Measurements from ENCODE around the gene DMD. TPM values are rescaled to one million over a fixed set of nuclear protein-coding genes. Genes with fewer than 3 reads are reported as not detected.

Gene DMD
- total and polyA plus RNA-seq, 2 experiments from 2014 or later, result 1.5 to 2.0 TPM

- Histone ChIP-seq H3K36me3 (ENCODE audit: low read depth) (no peaks in the 10 kb centered on the region), H4K20me1 (ENCODE audit: insufficient read depth) (no peaks in the 10 kb centered on the region), H2AFZ (no peak overlapping the region), H3K9me3 (ENCODE audit: low read depth) (no peaks in the 10 kb centered on the region), H3K79me2 (ENCODE audit: insufficient read depth) (no peaks in the 10 kb centered on the region), H3K9ac (no peak overlapping the region), H3K4me3 (no peak overlapping the region), H3F3A (ENCODE audit: insufficient read depth) (no peaks in the 10 kb centered on the region), H3K27me3 (replicated peaks; ENCODE audit: insufficient read depth) (no peaks in the 10 kb centered on the region), H3K4me2 (ENCODE audit: unreplicated experiment) (no peak overlapping the region), H3K9me2 (ENCODE audit: insufficient read depth) (no peaks in the 10 kb centered on the region), H3K4me1 (ENCODE audit: insufficient read depth) (no peaks in the 10 kb centered on the region), H3K27ac (no peak overlapping the region)
- in situ Hi-C loops (cut with MboI), result no loop called here
- 47 to 50% methylated on average over 4 of the region's 4 CpGs for WGBS, 2 experiments (ENCODE audit: low coverage in 1 of 2, low lambda C conversion rate in 2 of 2, missing lambda C conversion rate in 2 of 2)
- no peak for DNase-seq
- no peak for TF ChIP-seq EZH2phosphoT487 (IDR thresholded peaks at IDR 0.05; ENCODE audit: insufficient read depth, low read depth)
- no peak for TF ChIP-seq EZH2 (IDR thresholded peaks at IDR 0.05; ENCODE audit: insufficient read depth, poor library complexity, severe bottlenecking)
Observed at GRCh38 chrX:31445542-31445941, 1765.8 kb downstream of the DMD start.

GRCh38 chrX:31443654-31444053, 1767.7 kb downstream of the DMD start:
- DNase-seq, result no peak
- H3K4me3 ChIP-seq, result no peak overlapping the region
- in situ Hi-C loops (cut with MboI), result no loop called here
- H3K4me1 ChIP-seq (ENCODE audit: insufficient read depth), result no peaks in the 10 kb centered on the region
- no peaks in the 10 kb centered on the region for H3K9me3 ChIP-seq (ENCODE audit: low read depth)
- no peaks in the 10 kb centered on the region for H3K79me2 ChIP-seq (ENCODE audit: insufficient read depth)
- no peaks in the 10 kb centered on the region for H4K20me1 ChIP-seq (ENCODE audit: insufficient read depth)
- H3K4me2 ChIP-seq (ENCODE audit: unreplicated experiment), result no peak overlapping the region
- H2AFZ ChIP-seq, result no peak overlapping the region
- no peak for TF ChIP-seq EZH2phosphoT487 (IDR thresholded peaks at IDR 0.05; ENCODE audit: insufficient read depth, low read depth)
- no peak for TF ChIP-seq EZH2 (IDR thresholded peaks at IDR 0.05; ENCODE audit: insufficient read depth, poor library complexity, severe bottlenecking)
- no peaks in the 10 kb centered on the region for H3F3A ChIP-seq (ENCODE audit: insufficient read depth)
- no peak overlapping the region for H3K27ac ChIP-seq
- no peaks in the 10 kb centered on the region for H3K27me3 ChIP-seq (replicated peaks; ENCODE audit: insufficient read depth)
- no peaks in the 10 kb centered on the region for H3K9me2 ChIP-seq (ENCODE audit: insufficient read depth)
- 62 to 71% methylated on average over 6 to 8 of the region's 8 CpGs for WGBS, 2 experiments (ENCODE audit: low coverage in 1 of 2, low lambda C conversion rate in 2 of 2, missing lambda C conversion rate in 2 of 2)
- H3K36me3 ChIP-seq (ENCODE audit: low read depth), result no peaks in the 10 kb centered on the region
- H3K9ac ChIP-seq, result no peak overlapping the region

GRCh38 chrX:31440546-31440945, 1770.8 kb downstream of the DMD start:
- no peaks in the 10 kb centered on the region for H3K9me2 ChIP-seq (ENCODE audit: insufficient read depth)
- H3K9ac ChIP-seq, result no peak overlapping the region
- DNase-seq, result no peak
- H3K27ac ChIP-seq, result no peak overlapping the region
- no peak for TF ChIP-seq EZH2phosphoT487 (IDR thresholded peaks at IDR 0.05; ENCODE audit: insufficient read depth, low read depth)
- no peaks in the 10 kb centered on the region for H3K9me3 ChIP-seq (ENCODE audit: low read depth)
- no peaks in the 10 kb centered on the region for H4K20me1 ChIP-seq (ENCODE audit: insufficient read depth)
- in situ Hi-C loops (cut with MboI), result no loop called here
- no peaks in the 10 kb centered on the region for H3K36me3 ChIP-seq (ENCODE audit: low read depth)
- H3K4me1 ChIP-seq (ENCODE audit: insufficient read depth), result no peaks in the 10 kb centered on the region
- WGBS, 2 experiments (ENCODE audit: low coverage in 1 of 2, low lambda C conversion rate in 2 of 2, missing lambda C conversion rate in 2 of 2), result 88 to 100% methylated on average over 2 of the region's 2 CpGs
- no peak overlapping the region for H2AFZ ChIP-seq
- H3K4me3 ChIP-seq, result no peak overlapping the region
- H3K27me3 ChIP-seq (replicated peaks; ENCODE audit: insufficient read depth), result no peaks in the 10 kb centered on the region
- no peak overlapping the region for H3K4me2 ChIP-seq (ENCODE audit: unreplicated experiment)
- H3F3A ChIP-seq (ENCODE audit: insufficient read depth), result no peaks in the 10 kb centered on the region
- H3K79me2 ChIP-seq (ENCODE audit: insufficient read depth), result no peaks in the 10 kb centered on the region

- no peak overlapping the region for H3K27ac ChIP-seq
- no peak for DNase-seq
- H3K9me3 ChIP-seq (ENCODE audit: low read depth), result no peaks in the 10 kb centered on the region
- H2AFZ ChIP-seq, result no peak overlapping the region
- H3K9me2 ChIP-seq (ENCODE audit: insufficient read depth), result no peaks in the 10 kb centered on the region
- whole genome bisulfite sequencing, 2 experiments (ENCODE audit: low coverage in 1 of 2, low lambda C conversion rate in 2 of 2, missing lambda C conversion rate in 2 of 2), result 54 to 56% methylated on average over 3 of the region's 3 CpGs
- no peaks in the 10 kb centered on the region for H3K4me1 ChIP-seq (ENCODE audit: insufficient read depth)
- no peak overlapping the region for H3K9ac ChIP-seq
- no peaks in the 10 kb centered on the region for H3K79me2 ChIP-seq (ENCODE audit: insufficient read depth)
- no peak overlapping the region for H3K4me3 ChIP-seq
- no peak overlapping the region for H3K4me2 ChIP-seq (ENCODE audit: unreplicated experiment)
- H3F3A ChIP-seq (ENCODE audit: insufficient read depth), result no peaks in the 10 kb centered on the region
- TF ChIP-seq EZH2phosphoT487 (IDR thresholded peaks at IDR 0.05; ENCODE audit: insufficient read depth, low read depth) (no peak), EZH2 (IDR thresholded peaks at IDR 0.05; ENCODE audit: insufficient read depth, poor library complexity, severe bottlenecking) (no peak)
- no peaks in the 10 kb centered on the region for H4K20me1 ChIP-seq (ENCODE audit: insufficient read depth)
- H3K27me3 ChIP-seq (replicated peaks; ENCODE audit: insufficient read depth), result no peaks in the 10 kb centered on the region
- in situ Hi-C loops (cut with MboI), result no loop called here
- H3K36me3 ChIP-seq (ENCODE audit: low read depth), result no peaks in the 10 kb centered on the region
Observed at GRCh38 chrX:31436424-31436823, 1774.9 kb downstream of the DMD start.

- Histone ChIP-seq H3K4me3 (no peak overlapping the region), H3F3A (ENCODE audit: insufficient read depth) (no peaks in the 10 kb centered on the region), H3K9ac (no peak overlapping the region), H3K4me1 (ENCODE audit: insufficient read depth) (no peaks in the 10 kb centered on the region), H3K9me2 (ENCODE audit: insufficient read depth) (no peaks in the 10 kb centered on the region), H3K9me3 (ENCODE audit: low read depth) (no peaks in the 10 kb centered on the region), H3K27ac (no peak overlapping the region), H4K20me1 (ENCODE audit: insufficient read depth) (no peaks in the 10 kb centered on the region), H3K36me3 (ENCODE audit: low read depth) (no peaks in the 10 kb centered on the region), H2AFZ (peak overlapping the region; percentile 49; the same call in 1 of the 2 replicates), H3K79me2 (ENCODE audit: insufficient read depth) (no peaks in the 10 kb centered on the region), H3K4me2 (ENCODE audit: unreplicated experiment) (no peak overlapping the region), H3K27me3 (replicated peaks; ENCODE audit: insufficient read depth) (no peaks in the 10 kb centered on the region)
- WGBS, 2 experiments (ENCODE audit: low coverage in 1 of 2, low lambda C conversion rate in 2 of 2, missing lambda C conversion rate in 2 of 2), result 16 to 28% methylated on average over 6 to 7 of the region's 7 CpGs
- peak; percentile 42 for DNase-seq
- in situ Hi-C loops (cut with MboI), result no loop called here
- TF ChIP-seq EZH2phosphoT487 (IDR thresholded peaks at IDR 0.05; ENCODE audit: insufficient read depth, low read depth), result no peak
- no peak for TF ChIP-seq EZH2 (IDR thresholded peaks at IDR 0.05; ENCODE audit: insufficient read depth, poor library complexity, severe bottlenecking)
Observed at GRCh38 chrX:31435592-31435991, 1775.8 kb downstream of the DMD start.

All from GM23248 (cell line).